Activated T-helper 1 cell treated with anti-CD3 and anti-CD28 coated beads, Interleukin-2, amount 50 U/mL, for 16 hours (primary cell): ENCODE data around the gene TAF1B.
"Not testable (repeated sequence)": the region's sequence is repeated elsewhere in the genome, so short reads cannot be mapped to it uniquely, and the experiment has no call there.

Experiments used
- DNase-seq, 2 donors: peaks; one replicate each; pipeline ENCODE4 v3.0.0-alpha.2; 2020; ENCODE audit warnings: low read depth in 1 of 2, low spot score in 1 of 2

The TAF1B gene

GRCh38 chr2:9879455-9880194 lies 36.4 kb downstream of the TAF1B start:
- no peak for DNase-seq

- DNase-seq = no peak
These were observed 40.6 kb downstream of the TAF1B start for GRCh38 chr2:9883897-9884296.

GRCh38 chr2:9884436-9884835 lies 41.2 kb downstream of the TAF1B start:
- DNase-seq = no peak

- DNase-seq = no peak
These were observed 41.9 kb downstream of the TAF1B start for GRCh38 chr2:9885036-9885684.

- DNase-seq = no peak
These were observed 44.2 kb downstream of the TAF1B start for GRCh38 chr2:9887513-9887912.

- DNase-seq = no peak
These were observed 46.6 kb downstream of the TAF1B start for GRCh38 chr2:9889812-9890261.

GRCh38 chr2:9892236-9892635 lies 49.0 kb downstream of the TAF1B start:
- DNase-seq = no peak

GRCh38 chr2:9895669-9896590 lies 52.7 kb downstream of the TAF1B start:
- no peak for DNase-seq

- DNase-seq = no peak
These were observed 54.1 kb downstream of the TAF1B start for GRCh38 chr2:9897331-9897737.

GRCh38 chr2:9897846-9898245 lies 54.6 kb downstream of the TAF1B start:
- no peak for DNase-seq

- DNase-seq = no peak
These were observed 62.1 kb downstream of the TAF1B start for GRCh38 chr2:9905413-9905812.

- no peak for DNase-seq
These were observed 64.1 kb downstream of the TAF1B start for GRCh38 chr2:9907402-9907801.

GRCh38 chr2:9908639-9909038 lies 65.4 kb downstream of the TAF1B start:
- DNase-seq = no peak

GRCh38 chr2:9909106-9909505 lies 65.8 kb downstream of the TAF1B start:
- no peak for DNase-seq

GRCh38 chr2:9910699-9911098 lies 67.4 kb downstream of the TAF1B start:
- no peak for DNase-seq

GRCh38 chr2:9912468-9912867 lies 69.2 kb downstream of the TAF1B start:
- DNase-seq = no peak

GRCh38 chr2:9914384-9915065 lies 71.3 kb downstream of the TAF1B start:
- peak in 1 of 2 donors; percentile 19 for DNase-seq

- DNase-seq = no peak
These were observed 75.0 kb downstream of the TAF1B start for GRCh38 chr2:9918275-9918674.

GRCh38 chr2:9919512-9919911 lies 76.2 kb downstream of the TAF1B start:
- DNase-seq = no peak

- DNase-seq = not testable (repeated sequence)
These were observed 83.7 kb downstream of the TAF1B start for GRCh38 chr2:9927020-9927419.

- DNase-seq = no peak
These were observed 94.0 kb downstream of the TAF1B start for GRCh38 chr2:9937258-9937657.
